ENCODE measurements around the gene ZFP36L2. TPM values are rescaled to one million over a fixed set of nuclear protein-coding genes. Genes with fewer than 3 reads are reported as not detected.

ZFP36L2 gene
- total RNA-seq, 1 donor from 2014 or later: 206 TPM

DNA sequence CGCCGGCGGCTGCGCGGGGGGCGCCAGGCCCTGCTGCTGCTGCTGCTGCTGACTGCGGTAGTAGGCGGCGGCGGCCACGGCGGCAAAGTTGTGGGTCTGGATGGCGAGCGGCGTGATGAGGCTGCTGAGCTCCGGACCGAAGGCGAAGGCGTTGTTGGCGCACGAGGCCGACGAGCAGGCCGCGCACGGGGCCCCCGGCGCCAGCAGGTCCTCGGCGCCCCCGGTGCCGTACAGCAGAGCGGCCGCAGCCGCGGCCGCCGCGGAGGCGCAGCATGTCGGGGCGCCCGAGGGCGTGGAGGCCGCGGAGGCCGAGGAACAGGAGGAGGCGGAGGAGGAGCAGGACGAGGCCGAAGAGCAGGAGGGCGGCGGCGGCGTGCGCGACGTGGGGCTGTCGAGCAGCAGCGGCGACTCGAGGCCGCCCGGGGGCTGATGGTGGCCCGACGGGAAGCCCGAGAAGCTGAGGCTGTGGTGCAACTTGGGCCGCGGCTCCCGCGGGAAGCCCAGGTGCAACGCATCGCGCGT, 1.8 kb downstream of the ZFP36L2 start:
- DNase-seq (ENCODE audit: extremely low spot score in 2 of 2): no peak
- TF ChIP-seq, protein P1, sequence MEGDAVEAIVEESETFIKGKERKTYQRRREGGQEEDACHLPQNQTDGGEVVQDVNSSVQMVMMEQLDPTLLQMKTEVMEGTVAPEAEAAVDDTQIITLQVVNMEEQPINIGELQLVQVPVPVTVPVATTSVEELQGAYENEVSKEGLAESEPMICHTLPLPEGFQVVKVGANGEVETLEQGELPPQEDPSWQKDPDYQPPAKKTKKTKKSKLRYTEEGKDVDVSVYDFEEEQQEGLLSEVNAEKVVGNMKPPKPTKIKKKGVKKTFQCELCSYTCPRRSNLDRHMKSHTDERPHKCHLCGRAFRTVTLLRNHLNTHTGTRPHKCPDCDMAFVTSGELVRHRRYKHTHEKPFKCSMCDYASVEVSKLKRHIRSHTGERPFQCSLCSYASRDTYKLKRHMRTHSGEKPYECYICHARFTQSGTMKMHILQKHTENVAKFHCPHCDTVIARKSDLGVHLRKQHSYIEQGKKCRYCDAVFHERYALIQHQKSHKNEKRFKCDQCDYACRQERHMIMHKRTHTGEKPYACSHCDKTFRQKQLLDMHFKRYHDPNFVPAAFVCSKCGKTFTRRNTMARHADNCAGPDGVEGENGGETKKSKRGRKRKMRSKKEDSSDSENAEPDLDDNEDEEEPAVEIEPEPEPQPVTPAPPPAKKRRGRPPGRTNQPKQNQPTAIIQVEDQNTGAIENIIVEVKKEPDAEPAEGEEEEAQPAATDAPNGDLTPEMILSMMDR (IDR thresholded peaks at IDR 0.05): peak in 1 of 3 experiments; percentile 6
- TF ChIP-seq POLR2AphosphoS5 (IDR thresholded peaks at IDR 0.05; ENCODE audit: insufficient read depth in 1 of 2, low read depth in 1 of 2): no peak
- no peak for TF ChIP-seq POLR2A (IDR thresholded peaks at IDR 0.05)
- Histone ChIP-seq H3K4me1 (peaks cover 42% of the 10 kb centered on the region), H3K9me3 (no peaks in the 10 kb centered on the region), H3K27ac (peak overlapping the region; percentile 99), H3K36me3 (peaks cover 0 to 38% of the 10 kb centered on the region in 2 donors), H3K27me3 (no peaks in the 10 kb centered on the region), H3K4me3 (peak overlapping the region; percentile 97 to 99)
- intact Hi-C loops (cut with DNase I): loop anchor here (2.0 to 10.0 kb wide), 6 partner anchors 152 to 396 kb away; no protein-coding TSS in a partner anchor

GRCh38 chr2:43224131-43224570, 2.3 kb downstream of the ZFP36L2 start:
- DNase-seq (ENCODE audit: extremely low spot score in 2 of 2): no peak
- Histone ChIP-seq H3K36me3 (peaks cover 0 to 38% of the 10 kb centered on the region in 2 donors), H3K4me3 (peak overlapping the region; percentile 97 to 99)

DNA sequence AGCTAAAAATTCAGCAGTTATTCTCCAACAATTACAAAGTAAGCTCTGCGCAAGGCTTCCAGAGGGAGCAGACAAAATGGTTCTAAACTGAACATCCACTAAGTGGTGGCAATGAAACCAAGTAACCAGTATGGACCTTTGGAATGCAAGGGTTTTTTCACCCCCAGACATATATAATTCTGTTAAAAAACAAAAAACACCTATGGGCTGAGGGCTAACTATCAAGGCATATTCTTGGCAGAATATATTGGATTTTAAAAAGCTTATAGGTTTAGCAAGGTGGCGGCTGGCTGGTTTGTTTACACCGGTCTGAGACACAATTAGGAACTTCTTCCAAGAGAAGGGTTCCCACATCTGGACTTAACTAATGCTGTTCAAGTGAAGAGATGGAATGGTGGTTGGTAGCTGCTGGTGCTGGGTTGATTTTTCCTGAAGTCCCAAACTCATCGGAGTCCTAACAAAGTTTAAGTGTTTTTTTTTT, 2.8 kb downstream of the ZFP36L2 start:
- Histone ChIP-seq H3K27ac (peak overlapping the region; percentile 99), H3K4me3 (peak overlapping the region; percentile 97 to 99), H3K4me1 (peaks cover 42% of the 10 kb centered on the region), H3K36me3 (peaks cover 0 to 38% of the 10 kb centered on the region in 2 donors), H3K9me3 (no peaks in the 10 kb centered on the region), H3K27me3 (no peaks in the 10 kb centered on the region)
- no peak for DNase-seq (ENCODE audit: extremely low spot score in 2 of 2)
- TF ChIP-seq POLR2A (IDR thresholded peaks at IDR 0.05): no peak
- TF ChIP-seq POLR2AphosphoS5 (IDR thresholded peaks at IDR 0.05; ENCODE audit: insufficient read depth in 1 of 2, low read depth in 1 of 2): no peak
- TF ChIP-seq, protein P1 (IDR thresholded peaks at IDR 0.05): no peak
- intact Hi-C loops (cut with DNase I): loop anchor here (2.0 to 10.0 kb wide), 2 partner anchors 359 to 395 kb away; no protein-coding TSS in a partner anchor

More at GRCh38 chr2:43224131-43224570, 2.3 kb downstream of the ZFP36L2 start:
- peak overlapping the region; percentile 99 for H3K27ac ChIP-seq
- TF ChIP-seq, protein P1 (IDR thresholded peaks at IDR 0.05): no peak
- TF ChIP-seq POLR2AphosphoS5 (IDR thresholded peaks at IDR 0.05; ENCODE audit: insufficient read depth in 1 of 2, low read depth in 1 of 2): peak in 1 of 2 donors; percentile 86
- peak in 1 of 2 donors; percentile 11 for TF ChIP-seq POLR2A (IDR thresholded peaks at IDR 0.05)
- peaks cover 42% of the 10 kb centered on the region for H3K4me1 ChIP-seq
- intact Hi-C loops (cut with DNase I): loop anchor here (2.0 to 10.0 kb wide), 2 partner anchors 359 to 395 kb away; no protein-coding TSS in a partner anchor
- H3K9me3 ChIP-seq: no peaks in the 10 kb centered on the region
- H3K27me3 ChIP-seq: no peaks in the 10 kb centered on the region

DNA sequence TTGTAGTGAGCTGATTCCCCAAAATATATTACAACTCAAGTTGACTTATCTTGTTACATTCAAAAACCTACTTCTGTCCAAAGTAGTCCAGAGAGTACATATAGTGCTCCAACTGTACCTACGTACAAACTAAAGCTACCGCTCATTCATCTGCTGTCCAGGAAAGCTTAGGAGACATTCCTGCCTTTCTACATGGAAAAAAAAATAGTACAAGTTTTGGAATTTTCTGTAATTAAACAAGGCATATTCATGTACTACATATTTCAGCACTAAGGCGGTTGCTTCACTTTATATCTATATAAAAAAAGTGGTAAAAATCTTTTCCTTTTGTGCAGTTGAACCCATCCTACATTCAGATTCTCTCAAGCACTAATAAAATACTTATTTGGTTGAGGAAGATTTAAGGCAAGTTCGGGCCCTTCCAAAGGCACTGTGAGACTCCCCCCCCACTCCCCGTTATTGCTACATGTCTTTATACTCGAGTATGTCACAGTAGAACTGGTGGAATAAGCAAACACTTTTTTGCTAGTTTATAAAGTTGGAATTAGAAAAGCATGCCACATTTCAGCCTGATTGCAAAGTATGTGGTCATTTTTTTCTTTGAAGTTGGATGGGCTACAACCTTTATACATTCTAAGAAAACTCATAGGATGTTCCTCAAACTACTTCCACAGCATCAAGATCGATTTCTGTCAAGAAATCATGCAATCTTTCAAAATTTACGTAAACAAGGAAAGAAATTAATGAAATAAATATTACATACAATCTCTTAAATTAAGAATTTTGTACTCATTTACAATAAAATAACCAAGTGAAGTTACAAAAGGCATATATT, 3.7 kb downstream of the ZFP36L2 start:
- intact Hi-C loops (cut with DNase I): loop anchor here (10.0 kb wide), 1 partner anchor 358 kb away; no protein-coding TSS in a partner anchor
- Histone ChIP-seq H3K4me1 (peaks cover 42% of the 10 kb centered on the region), H3K9me3 (no peaks in the 10 kb centered on the region), H3K27ac (peak overlapping the region; percentile 99), H3K36me3 (peaks cover 0 to 38% of the 10 kb centered on the region in 2 donors), H3K27me3 (no peaks in the 10 kb centered on the region), H3K4me3 (peak overlapping the region; percentile 97 to 99)
- DNase-seq (ENCODE audit: extremely low spot score in 2 of 2): no peak
- TF ChIP-seq, protein P1 (IDR thresholded peaks at IDR 0.05): no peak
- no peak for TF ChIP-seq POLR2AphosphoS5 (IDR thresholded peaks at IDR 0.05; ENCODE audit: insufficient read depth in 1 of 2, low read depth in 1 of 2)

Data from vagina (tissue), 2 donors.